Central memory CD8-positive, alpha-beta T cell (primary cell): ENCODE data around the gene GUCY1B1.

Source experiments
- ATAC-seq: fragments of 150-1000 bp; cut with Tn5 transposase; replicated peaks from 2 replicates; pipeline ENCODE4 v1.10.0; 2022; ENCODE audit warnings: mild to moderate bottlenecking, moderate FRiP score, moderate number of reproducible peaks; ENCODE audit not compliant: poor library complexity, severe bottlenecking; ENCODE audit errors: extremely low read depth
- DNase-seq, 2 donors: peaks; one replicate each; pipeline ENCODE4 v3.0.0; 2021; ENCODE audit warnings: low spot score in 2 of 2
- H3K27ac Mint-ChIP-seq: one replicate; pipeline ENCODE4 v1.8.0; 2022; ENCODE audit warnings: low read depth, mild to moderate bottlenecking, moderate library complexity, mixed read lengths
- H3K27me3 Mint-ChIP-seq: one replicate; pipeline ENCODE4 v1.8.0; 2022; ENCODE audit warnings: mixed read lengths
- H3K36me3 Mint-ChIP-seq: one replicate; pipeline ENCODE4 v1.8.0; 2022; ENCODE audit warnings: mild to moderate bottlenecking, moderate library complexity, mixed read lengths; ENCODE audit not compliant: insufficient read depth
- H3K4me1 Mint-ChIP-seq: one replicate; pipeline ENCODE4 v1.8.0; 2022; ENCODE audit warnings: mixed read lengths
- H3K4me3 Mint-ChIP-seq: one replicate; pipeline ENCODE4 v1.8.0; 2022; ENCODE audit warnings: mild to moderate bottlenecking, moderate library complexity, mixed read lengths
- H3K9me3 Mint-ChIP-seq: one replicate; pipeline ENCODE4 v1.8.0; 2022; ENCODE audit warnings: mixed read lengths

Gene GUCY1B1

GRCh38 chr4:155819066-155819465 lies 60.2 kb downstream of the GUCY1B1 start:
- Mint-ChIP-seq H3K27ac (no peak overlapping the region), H3K27me3 (no peaks in the 10 kb centered on the region), H3K36me3 (peaks cover 1% of the 10 kb centered on the region), H3K4me3 (no peak overlapping the region), H3K4me1 (no peaks in the 10 kb centered on the region), H3K9me3 (no peaks in the 10 kb centered on the region)
- ATAC-seq (no peak), DNase-seq (no peak)

- peaks cover 1% of the 10 kb centered on the region for H3K36me3 Mint-ChIP-seq
- no peaks in the 10 kb centered on the region for H3K9me3 Mint-ChIP-seq
- H3K27ac Mint-ChIP-seq, result no peak overlapping the region
- no peaks in the 10 kb centered on the region for H3K27me3 Mint-ChIP-seq
- no peak for DNase-seq
- H3K4me3 Mint-ChIP-seq, result no peak overlapping the region
- H3K4me1 Mint-ChIP-seq, result no peaks in the 10 kb centered on the region
- no peak for ATAC-seq
Observed at GRCh38 chr4:155820887-155821518, 62.2 kb downstream of the GUCY1B1 start.

DNA sequence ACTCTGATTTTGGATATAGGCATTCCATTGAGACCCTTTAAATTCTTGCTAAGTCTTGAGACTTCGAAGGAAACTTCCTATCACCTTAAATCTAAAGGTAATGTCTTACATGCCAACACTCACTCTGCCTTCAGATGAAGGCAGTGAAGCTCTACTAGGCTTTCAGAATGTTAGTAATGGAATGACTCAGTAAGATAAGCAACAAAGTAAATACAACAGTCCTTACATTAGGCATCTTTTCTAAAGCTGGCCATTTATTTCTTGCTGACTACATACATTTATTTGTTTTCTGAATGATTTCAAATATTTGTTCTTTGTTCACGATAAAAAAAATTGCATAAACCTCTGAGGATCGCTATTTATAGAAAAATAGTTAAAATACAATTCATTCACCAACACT lies 63.8 kb downstream of the GUCY1B1 start:
- no peak for ATAC-seq
- Mint-ChIP-seq H3K9me3 (no peaks in the 10 kb centered on the region), H3K27me3 (no peaks in the 10 kb centered on the region), H3K36me3 (peaks cover 1% of the 10 kb centered on the region), H3K27ac (no peak overlapping the region), H3K4me3 (no peak overlapping the region), H3K4me1 (no peaks in the 10 kb centered on the region)
- DNase-seq, result no peak

DNA sequence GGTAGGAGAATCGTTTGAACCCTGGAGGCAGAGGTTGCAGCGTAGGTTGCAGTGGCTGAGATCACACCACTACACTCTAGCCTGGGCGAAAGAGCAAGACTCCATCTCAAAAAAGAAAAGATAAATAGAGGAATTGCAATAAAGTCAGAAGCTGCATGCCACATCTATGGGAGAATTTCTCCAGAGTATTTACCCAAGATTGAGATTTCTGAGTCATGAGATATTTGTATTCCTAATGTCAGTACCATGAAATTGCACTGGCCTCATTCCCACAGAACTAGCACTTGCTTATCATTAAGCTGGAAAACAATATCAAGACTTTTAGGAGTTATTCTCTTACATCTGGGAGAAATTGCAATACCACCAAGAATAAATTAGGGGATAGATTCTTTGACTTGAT lies 69.8 kb downstream of the GUCY1B1 start:
- Mint-ChIP-seq H3K27ac (no peak overlapping the region), H3K4me3 (no peak overlapping the region), H3K4me1 (no peaks in the 10 kb centered on the region), H3K9me3 (no peaks in the 10 kb centered on the region), H3K27me3 (no peaks in the 10 kb centered on the region), H3K36me3 (no peaks in the 10 kb centered on the region)
- DNase-seq, result no peak
- ATAC-seq, result no peak

GRCh38 chr4:155832664-155833063 lies 73.8 kb downstream of the GUCY1B1 start:
- no peak for ATAC-seq
- no peak for DNase-seq
- H3K27me3 Mint-ChIP-seq, result no peaks in the 10 kb centered on the region
- H3K9me3 Mint-ChIP-seq, result no peaks in the 10 kb centered on the region
- H3K36me3 Mint-ChIP-seq, result no peaks in the 10 kb centered on the region
- H3K27ac Mint-ChIP-seq, result no peak overlapping the region
- no peak overlapping the region for H3K4me3 Mint-ChIP-seq
- no peaks in the 10 kb centered on the region for H3K4me1 Mint-ChIP-seq

GRCh38 chr4:155837203-155837796 lies 78.5 kb downstream of the GUCY1B1 start:
- no peaks in the 10 kb centered on the region for H3K27me3 Mint-ChIP-seq
- H3K9me3 Mint-ChIP-seq, result no peaks in the 10 kb centered on the region
- DNase-seq, result no peak
- no peak for ATAC-seq
- H3K36me3 Mint-ChIP-seq, result no peaks in the 10 kb centered on the region
- H3K4me1 Mint-ChIP-seq, result no peaks in the 10 kb centered on the region
- H3K27ac Mint-ChIP-seq, result no peak overlapping the region
- H3K4me3 Mint-ChIP-seq, result no peak overlapping the region

DNA sequence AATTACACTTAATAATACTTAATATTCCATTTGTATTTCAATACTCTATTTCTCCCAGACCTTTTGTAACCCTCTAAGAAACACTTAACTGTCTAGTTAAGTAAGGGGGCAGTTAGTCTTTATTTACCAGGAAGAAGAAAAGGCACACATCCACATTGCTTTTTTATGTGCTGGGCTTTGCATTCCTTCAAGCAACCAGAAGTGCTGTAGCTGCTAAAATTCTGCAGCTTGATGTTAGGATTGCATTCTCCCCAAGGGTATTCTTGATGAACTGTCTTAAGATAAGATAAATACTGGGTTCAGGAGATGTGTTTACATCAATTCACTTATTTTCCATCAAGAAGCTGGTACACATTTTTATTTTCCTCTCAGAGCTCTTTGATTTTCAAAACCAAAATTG lies 83.3 kb downstream of the GUCY1B1 start:
- Mint-ChIP-seq H3K4me1 (no peaks in the 10 kb centered on the region), H3K27me3 (no peaks in the 10 kb centered on the region), H3K27ac (no peak overlapping the region), H3K9me3 (no peaks in the 10 kb centered on the region), H3K36me3 (no peaks in the 10 kb centered on the region), H3K4me3 (no peak overlapping the region)
- DNase-seq (no peak), ATAC-seq (no peak)

DNA sequence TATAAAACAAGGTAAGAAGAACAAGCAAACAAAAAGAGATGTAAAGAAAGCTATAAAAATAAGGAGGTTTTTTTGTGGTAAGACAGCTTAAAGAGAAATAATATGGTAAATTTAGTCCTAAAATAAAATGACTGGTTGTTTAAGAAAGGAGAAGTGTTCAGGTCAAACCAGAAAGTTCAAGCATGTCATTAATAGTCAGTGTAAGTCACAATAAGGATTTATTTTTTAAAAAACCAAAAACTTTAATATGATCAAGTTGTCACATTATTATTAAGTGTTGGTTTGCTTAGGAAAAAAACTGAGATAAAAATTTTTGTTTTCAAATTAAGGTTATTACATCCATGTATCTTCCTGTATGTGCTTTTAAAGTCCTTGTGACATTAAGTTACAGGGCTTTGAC lies 88.1 kb downstream of the GUCY1B1 start:
- Mint-ChIP-seq H3K27ac (no peak overlapping the region), H3K4me1 (no peaks in the 10 kb centered on the region), H3K36me3 (no peaks in the 10 kb centered on the region), H3K9me3 (no peaks in the 10 kb centered on the region), H3K27me3 (no peaks in the 10 kb centered on the region), H3K4me3 (no peak overlapping the region)
- ATAC-seq (no peak), DNase-seq (no peak)

DNA sequence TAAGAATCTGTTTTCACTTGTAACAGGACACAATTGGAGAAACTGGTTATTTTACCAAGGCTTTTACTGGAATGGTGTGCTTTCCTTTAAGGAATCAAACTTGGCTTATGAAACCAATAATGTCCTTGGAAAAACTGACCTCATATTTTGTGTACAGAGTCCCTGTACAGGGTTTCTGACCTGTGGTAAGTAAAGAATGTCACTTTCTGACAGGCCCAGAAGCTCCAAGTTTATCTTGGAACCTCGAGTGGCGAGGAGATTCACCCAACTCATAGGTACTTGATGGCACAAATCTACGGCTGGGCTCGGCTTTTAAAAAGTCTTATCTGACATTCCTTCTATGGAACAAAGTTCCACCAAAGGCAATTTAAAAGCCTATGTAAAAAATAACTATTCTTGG lies 90.2 kb downstream of the GUCY1B1 start:
- Mint-ChIP-seq H3K9me3 (no peaks in the 10 kb centered on the region), H3K27me3 (no peaks in the 10 kb centered on the region), H3K4me1 (no peaks in the 10 kb centered on the region), H3K36me3 (no peaks in the 10 kb centered on the region), H3K4me3 (no peak overlapping the region), H3K27ac (no peak overlapping the region)
- no peak for ATAC-seq
- no peak for DNase-seq

GRCh38 chr4:155853189-155853588 lies 94.4 kb downstream of the GUCY1B1 start:
- H3K27ac Mint-ChIP-seq, result no peak overlapping the region
- ATAC-seq, result no peak
- H3K4me3 Mint-ChIP-seq, result no peak overlapping the region
- H3K36me3 Mint-ChIP-seq, result no peaks in the 10 kb centered on the region
- no peak for DNase-seq
- H3K4me1 Mint-ChIP-seq, result no peaks in the 10 kb centered on the region
- no peaks in the 10 kb centered on the region for H3K27me3 Mint-ChIP-seq
- H3K9me3 Mint-ChIP-seq, result no peaks in the 10 kb centered on the region

DNA sequence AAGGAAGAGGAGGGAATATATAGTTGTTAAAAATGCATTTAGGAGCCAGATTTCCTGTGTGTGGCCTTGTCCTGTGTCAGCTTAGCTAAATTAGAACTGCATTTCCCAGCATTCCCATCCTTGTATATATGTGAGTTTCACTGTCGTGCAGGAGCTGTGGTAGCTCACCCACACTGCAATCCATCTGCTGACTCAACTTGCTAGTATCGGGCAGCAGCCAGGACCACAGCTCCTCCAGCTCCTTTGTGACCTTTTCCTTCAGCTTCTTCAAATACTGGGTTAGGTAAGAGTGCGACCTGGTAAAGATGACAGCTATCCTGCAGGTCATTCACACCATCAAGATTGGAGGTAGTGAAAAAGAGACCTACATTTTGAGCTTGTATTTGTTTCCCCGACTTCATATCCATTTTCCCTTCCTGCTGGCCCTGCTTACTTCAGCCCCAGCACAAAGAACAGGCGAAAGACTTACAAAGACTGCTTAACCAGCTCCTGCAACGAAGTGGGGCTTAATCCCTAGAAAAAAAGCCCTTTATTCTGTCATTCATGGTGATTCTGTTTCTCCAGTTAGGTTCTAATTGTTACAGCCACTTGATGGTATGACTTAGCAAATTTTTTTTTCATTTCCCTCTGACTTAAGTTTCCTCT lies 95.9 kb downstream of the GUCY1B1 start:
- Mint-ChIP-seq H3K27me3 (no peaks in the 10 kb centered on the region), H3K36me3 (no peaks in the 10 kb centered on the region), H3K9me3 (no peaks in the 10 kb centered on the region), H3K27ac (no peak overlapping the region), H3K4me3 (no peak overlapping the region), H3K4me1 (no peaks in the 10 kb centered on the region)
- ATAC-seq (no peak), DNase-seq (no peak)

DNA sequence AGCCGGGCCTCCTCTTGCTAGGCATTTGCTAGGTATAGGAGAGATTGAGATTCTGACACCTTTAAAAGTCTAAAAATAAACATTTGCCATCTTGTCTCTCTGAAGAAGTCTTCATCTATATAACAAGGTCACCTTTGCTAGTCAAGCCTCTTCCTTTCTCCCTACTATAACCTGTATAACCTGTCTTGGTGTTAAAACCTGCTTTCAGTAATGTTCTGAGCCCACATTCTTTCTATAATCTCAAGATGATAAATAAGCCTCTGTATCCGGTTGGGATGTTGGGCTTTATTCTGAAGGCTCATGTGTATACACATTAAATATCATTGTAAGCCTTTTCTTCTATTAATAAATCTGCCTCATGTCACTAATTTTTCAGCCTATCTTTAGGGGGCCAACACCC lies 97.1 kb downstream of the GUCY1B1 start:
- Mint-ChIP-seq H3K9me3 (no peaks in the 10 kb centered on the region), H3K36me3 (no peaks in the 10 kb centered on the region), H3K27ac (no peak overlapping the region), H3K4me1 (no peaks in the 10 kb centered on the region), H3K4me3 (no peak overlapping the region), H3K27me3 (no peaks in the 10 kb centered on the region)
- DNase-seq (no peak), ATAC-seq (no peak)
